Activated CD4-positive, alpha-beta T cell treated with anti-CD3 and anti-CD28 coated beads, Interleukin-2, amount 50 U/mL, for 4 hours (primary cell): ENCODE data around the gene HBEGF.

Experiments
- DNase-seq, 2 experiments: peaks; one replicate each; pipeline ENCODE4 v3.0.0-alpha.2; 2020

HBEGF gene

DNA sequence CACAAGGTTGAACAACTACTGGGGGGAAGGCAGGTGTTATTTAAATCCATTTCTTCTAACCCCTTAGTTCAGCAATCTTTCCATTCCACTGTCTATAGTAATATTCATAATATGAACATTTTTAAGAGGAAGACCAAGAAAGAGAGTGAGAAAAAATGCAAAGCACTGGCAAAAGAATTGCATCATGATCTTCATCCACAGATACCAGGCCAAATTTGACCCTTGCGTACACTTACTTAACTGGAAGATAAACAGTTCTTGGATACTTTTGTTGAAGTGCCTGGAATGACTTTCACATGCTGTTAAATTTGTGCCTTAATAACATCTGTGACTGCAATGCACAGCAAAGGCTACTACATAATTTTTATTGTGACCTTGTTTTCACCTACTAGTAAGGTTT lies 45.3 kb downstream of the HBEGF start:
- no peak for DNase-seq

DNA sequence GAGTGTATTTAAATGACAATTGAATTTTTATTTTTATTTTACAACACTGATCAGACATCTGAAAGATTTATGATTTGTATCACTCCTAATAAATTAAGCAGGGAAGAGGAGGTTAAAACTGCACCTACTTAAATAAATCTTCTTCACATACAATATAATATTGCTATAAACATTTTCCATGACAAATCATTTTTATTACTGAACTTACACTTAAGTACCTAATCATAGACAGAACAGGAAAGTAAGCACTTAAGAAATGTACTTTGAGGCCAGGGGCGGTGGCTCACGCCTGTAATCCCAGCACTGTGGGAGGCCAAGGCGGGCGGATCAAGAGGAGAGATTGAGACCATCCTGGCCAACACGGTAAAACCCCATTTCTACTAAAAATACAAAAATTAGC lies 47.3 kb downstream of the HBEGF start:
- no peak for DNase-seq

DNA sequence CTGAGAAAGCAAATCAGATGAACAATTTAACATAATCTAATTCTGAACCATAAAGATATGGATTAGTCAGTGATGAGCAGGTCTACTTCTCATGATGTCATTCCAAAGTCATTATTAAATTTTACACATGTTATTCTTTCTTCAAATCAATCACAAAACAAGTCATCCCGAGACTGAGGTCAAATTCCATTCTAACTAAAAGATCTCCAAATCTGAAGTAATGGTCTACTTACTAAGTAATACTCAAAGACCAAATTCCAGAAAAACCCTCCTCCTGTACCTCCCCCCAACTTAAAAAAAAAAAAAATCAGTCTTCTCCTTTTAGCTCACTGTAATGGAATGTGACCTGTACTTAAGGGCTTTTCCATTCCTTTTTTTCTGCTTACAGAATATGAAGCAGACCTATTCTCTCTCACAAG lies 48.2 kb downstream of the HBEGF start:
- DNase-seq = no peak

DNA sequence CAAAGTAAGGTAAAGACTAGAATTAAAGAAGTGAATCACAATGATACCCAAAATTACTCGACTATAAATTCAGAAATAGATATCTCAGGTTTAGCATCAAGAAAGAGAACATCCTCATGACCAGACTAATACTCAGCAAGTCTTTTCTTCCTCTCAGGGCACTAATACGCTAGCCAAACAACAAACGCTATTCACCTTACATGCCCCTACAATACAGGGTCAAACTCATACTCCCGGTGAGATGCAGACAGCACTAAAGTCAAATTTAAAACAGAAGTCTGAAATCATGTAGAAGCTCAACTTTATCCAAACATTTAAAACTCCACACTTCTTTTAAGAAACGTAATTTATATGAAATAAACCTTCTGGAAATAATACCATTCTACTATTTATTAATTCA lies 49.1 kb downstream of the HBEGF start:
- DNase-seq = no peak

DNA sequence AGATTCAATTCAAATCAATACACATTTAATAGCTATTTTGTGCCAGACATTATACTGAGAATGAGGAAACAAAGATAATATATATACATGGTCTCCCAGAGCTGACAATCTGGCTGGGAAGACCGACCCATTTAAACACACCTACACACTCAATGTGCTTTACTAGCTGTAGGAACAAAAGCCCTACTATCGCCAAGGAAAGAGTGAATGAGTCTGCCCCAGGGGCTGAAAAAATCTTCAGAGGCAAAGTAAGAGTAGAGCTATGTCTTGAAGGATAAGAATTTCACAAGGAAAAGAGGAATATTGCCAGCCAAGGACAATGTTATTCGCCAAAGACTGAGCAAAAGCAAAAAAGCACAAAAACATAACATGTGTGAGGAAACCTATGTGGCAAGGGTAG lies 50.1 kb downstream of the HBEGF start:
- no peak for DNase-seq

DNA sequence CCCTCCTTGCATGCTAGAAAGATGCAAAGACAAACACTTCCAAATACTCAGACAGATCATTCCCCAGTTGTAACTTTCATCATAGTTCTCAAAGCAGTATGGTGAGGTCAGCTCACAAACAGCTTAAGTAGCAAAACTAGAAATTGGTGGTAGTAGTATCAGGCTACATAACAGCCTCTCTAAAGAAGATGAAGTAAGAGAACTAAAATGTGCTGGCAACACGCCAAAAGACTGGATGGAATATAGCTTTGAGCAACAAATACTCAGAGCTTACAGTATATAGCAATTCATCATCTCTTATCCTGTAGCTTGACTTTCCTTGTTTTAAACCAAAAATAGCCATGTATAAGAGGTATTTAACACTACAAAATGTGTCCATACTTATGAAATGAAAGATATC lies 51.0 kb downstream of the HBEGF start:
- DNase-seq = peak in 1 of 2 experiments; percentile 13

DNA sequence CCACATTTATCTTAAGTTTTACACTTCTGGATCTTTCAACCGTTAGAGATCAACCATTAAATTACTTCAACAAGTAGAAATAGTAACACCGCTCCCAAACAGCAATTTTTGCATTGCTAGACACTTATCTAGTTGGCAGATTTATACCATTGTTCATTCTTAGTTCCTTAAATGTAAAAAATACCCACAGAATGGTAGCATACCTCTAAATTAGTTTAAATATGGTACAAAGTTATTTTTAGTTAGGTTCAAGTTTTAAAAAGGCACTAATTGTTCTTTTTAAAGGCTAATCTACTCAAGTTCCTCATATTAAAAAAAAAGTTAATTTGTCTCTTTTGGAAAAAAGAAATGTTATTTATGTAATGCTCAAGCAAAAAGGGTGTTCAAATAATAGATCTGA lies 51.6 kb downstream of the HBEGF start:
- DNase-seq = no peak

DNA sequence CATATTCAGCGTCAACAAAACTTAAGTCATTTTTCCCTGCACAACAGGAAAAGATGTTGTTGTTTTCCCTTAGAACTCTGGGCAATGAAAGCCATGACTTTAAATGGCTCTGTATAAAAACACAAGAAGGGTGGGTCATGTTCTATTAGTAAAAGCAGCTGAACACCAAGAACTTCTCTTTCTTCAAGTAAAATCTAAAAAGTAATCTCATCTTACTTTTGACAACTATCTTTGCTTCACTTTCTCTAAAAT lies 52.6 kb downstream of the HBEGF start:
- no peak for DNase-seq

DNA sequence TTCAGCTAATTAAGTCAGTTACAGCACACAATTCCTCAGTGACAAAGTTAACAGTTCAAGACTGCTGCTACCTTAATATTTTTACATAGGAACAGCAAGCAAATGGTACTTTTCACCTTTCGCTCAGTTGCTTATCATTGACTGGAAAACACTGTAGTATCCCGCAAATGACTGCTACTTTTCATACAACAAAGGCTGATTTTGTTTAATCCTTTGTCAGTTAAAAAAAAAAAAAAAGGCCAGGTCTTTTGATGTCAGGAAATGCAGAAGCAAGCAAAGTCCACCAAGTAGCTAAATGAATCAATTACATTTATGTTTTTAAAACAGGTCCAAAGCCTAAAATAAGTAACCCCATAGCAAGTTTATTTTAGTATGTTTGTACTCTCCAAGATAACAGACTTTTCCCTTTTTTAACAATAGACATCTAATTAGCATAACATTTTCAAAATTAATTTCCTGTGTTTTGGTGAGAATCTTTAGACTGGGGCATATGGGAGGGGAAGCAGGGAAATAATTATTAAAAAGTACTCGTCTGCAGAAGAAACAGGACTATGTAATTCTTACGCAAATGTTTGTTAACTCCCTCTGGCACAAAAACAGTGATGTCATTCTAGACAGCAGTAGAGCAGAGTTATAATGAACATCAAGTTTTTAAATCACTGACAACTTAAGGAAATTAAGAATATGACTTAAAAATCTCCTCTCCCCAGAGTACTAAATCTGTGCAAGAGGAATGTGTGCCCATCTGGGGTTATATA lies 53.1 kb downstream of the HBEGF start:
- DNase-seq = no peak

DNA sequence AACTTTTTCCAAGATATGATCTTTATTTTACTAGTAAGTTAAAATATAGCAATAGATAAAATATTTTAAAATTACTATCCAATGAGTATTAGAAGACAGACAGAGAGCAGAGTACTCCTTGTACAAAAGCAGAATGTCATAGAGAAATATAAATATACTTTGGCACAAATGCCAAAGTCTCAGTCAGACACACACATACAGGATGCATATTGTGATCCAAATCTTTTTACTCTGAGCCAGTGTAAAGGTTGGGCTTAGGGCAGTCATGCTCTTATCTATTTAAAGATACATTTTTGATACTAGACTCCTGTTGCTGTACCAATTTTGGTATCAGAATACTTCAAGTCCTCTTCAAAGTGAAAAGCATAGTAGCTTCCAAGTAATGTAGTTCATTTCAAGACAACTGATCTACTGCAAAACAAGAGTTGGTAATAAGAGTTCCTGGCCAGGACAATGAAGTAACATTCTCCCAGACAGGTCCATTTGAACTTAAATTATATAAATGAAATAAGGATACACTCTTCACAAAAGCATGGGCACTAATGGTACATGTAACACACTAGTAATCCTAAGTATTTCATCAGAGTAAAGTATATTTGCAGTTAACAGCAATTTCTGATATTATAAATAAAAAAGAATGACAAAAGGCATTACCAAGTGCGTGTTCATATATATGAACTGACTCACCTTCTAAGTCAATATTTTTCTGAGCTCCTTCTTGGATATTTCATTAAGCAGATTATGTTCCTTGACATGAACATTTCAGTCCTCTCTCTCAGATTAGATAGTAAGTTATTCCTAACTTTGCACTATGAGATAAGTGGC lies 54.0 kb downstream of the HBEGF start:
- no peak for DNase-seq

DNA sequence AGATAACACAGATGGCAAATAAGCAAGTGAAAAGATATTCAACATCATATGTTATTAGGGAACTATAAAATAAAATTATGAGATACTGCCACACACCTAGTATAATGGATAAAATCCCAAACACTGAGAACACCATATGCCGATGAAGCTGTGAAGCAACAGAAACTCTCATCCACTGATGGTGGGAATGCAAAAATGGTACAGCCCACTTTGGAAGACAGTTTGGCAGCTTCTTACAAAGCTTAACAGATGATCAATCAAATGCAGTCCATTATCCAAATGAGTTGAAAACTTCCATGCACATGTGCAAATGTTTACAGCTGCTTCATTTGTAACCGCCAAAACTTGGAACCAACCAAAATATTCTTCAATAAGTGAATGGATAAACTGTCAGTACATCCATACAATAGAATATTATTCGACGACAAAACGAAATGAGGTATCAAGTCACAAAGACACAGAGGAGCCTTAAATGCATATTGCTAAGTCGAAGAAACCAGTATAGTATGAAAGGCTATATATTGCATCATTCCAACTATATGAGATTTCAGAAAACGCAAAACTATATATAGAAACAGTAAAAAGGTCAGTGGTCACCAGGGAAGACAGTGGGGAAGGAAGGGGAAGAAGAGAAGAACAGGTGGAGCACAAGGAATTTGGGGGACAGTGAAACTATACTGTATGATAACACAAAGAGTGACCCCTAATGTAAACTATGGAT lies 58.4 kb downstream of the HBEGF start:
- no peak for DNase-seq

DNA sequence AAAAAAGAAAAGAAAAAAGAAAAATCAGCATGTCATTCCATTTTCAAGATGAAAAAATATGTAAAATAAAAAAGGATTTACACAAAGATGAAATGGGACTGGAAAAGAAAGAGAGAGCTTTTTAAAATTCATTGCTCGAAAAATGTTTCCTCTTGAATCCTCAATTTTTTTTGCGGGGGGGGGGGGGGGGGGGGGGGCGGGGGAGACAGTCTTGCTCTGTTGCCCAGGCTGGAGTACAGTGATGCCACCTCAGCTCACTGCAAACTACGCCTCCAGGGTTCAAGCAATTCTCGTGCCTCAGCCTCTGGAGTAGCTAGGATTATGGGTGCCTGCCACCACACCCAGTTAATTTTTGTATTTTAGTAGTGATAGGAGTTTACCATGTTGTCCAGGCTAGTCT lies 60.0 kb downstream of the HBEGF start:
- DNase-seq = no peak

DNA sequence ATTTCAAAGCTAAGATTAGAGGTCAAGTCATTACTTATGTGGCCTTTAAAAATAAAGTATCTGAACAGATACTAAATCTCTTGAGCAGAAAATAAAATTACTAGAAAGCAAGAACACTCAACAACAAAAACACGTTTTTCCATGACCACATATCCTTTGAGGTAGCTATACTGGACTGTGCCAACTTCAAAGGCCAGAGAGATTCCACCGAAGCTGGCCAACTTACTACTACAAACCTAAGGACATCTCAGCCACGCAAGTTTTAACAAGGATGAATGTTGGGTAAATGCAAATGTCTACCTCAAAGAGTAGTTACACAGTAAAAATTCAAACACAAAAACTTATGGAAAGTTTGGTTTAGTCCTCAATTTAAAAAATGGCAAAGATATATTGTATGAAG lies 62.4 kb downstream of the HBEGF start:
- DNase-seq = no peak
